Activated CD4-positive, alpha-beta T cell treated with anti-CD3 and anti-CD28 coated beads, Interleukin-2, Interleukin-6, amounts not matched to agents 100 ng/mL and 50 ng/mL, durations not matched to agents 16 hours and 8 hours (primary cell): ENCODE measurements around the gene SYNPO2.

Source experiments
- DNase-seq: peaks from one replicate; pipeline ENCODE4 v3.0.0-alpha.2; 2020

The SYNPO2 gene

GRCh38 chr4:119082661-119083060, 194.0 kb downstream of the SYNPO2 start:
- no peak for DNase-seq

- DNase-seq, result no peak
These were observed 195.9 kb downstream of the SYNPO2 start for GRCh38 chr4:119084513-119084912.

GRCh38 chr4:119087121-119087520, 198.5 kb downstream of the SYNPO2 start:
- DNase-seq, result no peak

- no peak for DNase-seq
These were observed 199.0 kb downstream of the SYNPO2 start for GRCh38 chr4:119087656-119088055.

- DNase-seq, result no peak
These were observed 204.6 kb downstream of the SYNPO2 start for GRCh38 chr4:119093042-119093827.

- DNase-seq, result no peak
These were observed 208.7 kb downstream of the SYNPO2 start for GRCh38 chr4:119097282-119097900.

GRCh38 chr4:119098306-119098705, 209.7 kb downstream of the SYNPO2 start:
- no peak for DNase-seq

GRCh38 chr4:119099227-119099810, 210.7 kb downstream of the SYNPO2 start:
- no peak for DNase-seq

- no peak for DNase-seq
These were observed 212.0 kb downstream of the SYNPO2 start for GRCh38 chr4:119100655-119101054.

- DNase-seq, result no peak
These were observed 214.6 kb downstream of the SYNPO2 start for GRCh38 chr4:119103263-119103662.

- no peak for DNase-seq
These were observed 216.1 kb downstream of the SYNPO2 start for GRCh38 chr4:119104644-119105273.

GRCh38 chr4:119105605-119106004, 217.0 kb downstream of the SYNPO2 start:
- no peak for DNase-seq

- DNase-seq, result no peak
These were observed 217.7 kb downstream of the SYNPO2 start for GRCh38 chr4:119106036-119107000.

- DNase-seq, result no peak
These were observed 221.5 kb downstream of the SYNPO2 start for GRCh38 chr4:119110121-119110520.
